Activated naive CD8-positive, alpha-beta T cell treated with anti-CD3 and anti-CD28 coated beads, Interleukin-2, amount 10 ng/mL, durations not matched to agents 7 days and 5 days (primary cell): Measurements from ENCODE around the gene SYNPR. TPM values are rescaled to one million over a fixed set of nuclear protein-coding genes. Genes with fewer than 3 reads are reported as not detected.

Source experiments
- ATAC-seq: fragments of 150-1000 bp; cut with Tn5 transposase; one replicate; pipeline ENCODE4 v1.10.0; 2021; ENCODE audit warnings: low read depth, moderate library complexity
- POLR2A ChIA-PET: fragments of 350-600 bp; sonication (Branson Sonifier 250); formaldehyde crosslinking; loops from one replicate; lab custom pipeline; 2021; ENCODE audit warnings: antibody characterized with exemption; lab: Charles Lee
- DNase-seq: peaks from one replicate; pipeline ENCODE4 v3.0.0; 2021
- H3K27ac Mint-ChIP-seq: one replicate; pipeline ENCODE4 v1.8.0; 2022; ENCODE audit warnings: mild to moderate bottlenecking, mixed read lengths
- H3K27me3 Mint-ChIP-seq: one replicate; pipeline ENCODE4 v1.8.0; 2022; ENCODE audit warnings: mild to moderate bottlenecking, moderate library complexity, mixed read lengths
- H3K36me3 Mint-ChIP-seq: one replicate; pipeline ENCODE4 v1.8.0; 2021; ENCODE audit warnings: mild to moderate bottlenecking, mixed read lengths
- H3K4me1 Mint-ChIP-seq: one replicate; pipeline ENCODE4 v1.8.0; 2021; ENCODE audit warnings: mixed read lengths
- H3K4me3 Mint-ChIP-seq: one replicate; pipeline ENCODE4 v1.8.0; 2022; ENCODE audit warnings: mild to moderate bottlenecking, moderate library complexity, mixed read lengths
- H3K9me3 Mint-ChIP-seq: one replicate; pipeline ENCODE4 v1.8.0; 2021; ENCODE audit warnings: mixed read lengths
- total RNA-seq, 2 experiments: library from RNA; stranded (reverse); gene quantifications; one replicate each; pipeline ENCODE4 v1.2.3, GENCODE V29; 2021

Gene SYNPR
- total RNA-seq, 2 experiments from 2014 or later = not detected

DNA sequence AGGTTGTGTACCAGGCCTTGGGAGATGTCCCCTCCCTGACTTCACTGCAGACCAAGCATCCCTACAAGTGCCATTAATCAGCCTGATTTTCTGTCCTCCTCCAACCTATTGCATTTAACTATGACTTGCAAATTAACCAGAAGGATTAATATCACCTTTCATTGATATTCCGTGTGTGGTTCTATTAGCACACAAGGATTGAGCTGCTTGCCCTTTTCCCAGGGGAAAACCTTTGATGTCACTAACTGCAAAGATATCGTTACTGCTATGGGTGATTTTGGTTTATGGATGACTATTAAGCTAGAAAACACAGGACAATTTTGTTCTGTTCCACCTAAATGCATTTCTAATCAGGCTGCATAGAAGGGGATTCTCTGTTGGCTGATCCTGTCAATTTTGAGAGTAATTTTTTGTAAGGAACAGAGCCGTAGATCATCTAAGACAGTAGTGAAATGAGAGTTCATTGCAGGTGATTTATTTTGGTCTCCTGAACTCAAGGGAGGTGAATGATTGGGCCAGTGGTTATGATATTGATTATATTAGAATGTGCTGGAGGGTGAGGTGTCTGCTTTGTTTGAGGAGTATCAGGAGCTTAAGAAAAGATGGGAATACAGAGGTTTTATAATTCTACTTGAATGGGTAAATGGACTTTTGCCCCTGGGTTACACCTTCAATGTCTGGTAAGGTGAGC lies 196.9 kb downstream of the SYNPR start:
- Mint-ChIP-seq H3K36me3 (no peaks in the 10 kb centered on the region), H3K27me3 (no peaks in the 10 kb centered on the region), H3K27ac (no peak overlapping the region), H3K4me3 (no peak overlapping the region), H3K4me1 (no peaks in the 10 kb centered on the region), H3K9me3 (no peaks in the 10 kb centered on the region)
- POLR2A ChIA-PET = no interaction called here
- DNase-seq (no peak), ATAC-seq (no peak)

DNA sequence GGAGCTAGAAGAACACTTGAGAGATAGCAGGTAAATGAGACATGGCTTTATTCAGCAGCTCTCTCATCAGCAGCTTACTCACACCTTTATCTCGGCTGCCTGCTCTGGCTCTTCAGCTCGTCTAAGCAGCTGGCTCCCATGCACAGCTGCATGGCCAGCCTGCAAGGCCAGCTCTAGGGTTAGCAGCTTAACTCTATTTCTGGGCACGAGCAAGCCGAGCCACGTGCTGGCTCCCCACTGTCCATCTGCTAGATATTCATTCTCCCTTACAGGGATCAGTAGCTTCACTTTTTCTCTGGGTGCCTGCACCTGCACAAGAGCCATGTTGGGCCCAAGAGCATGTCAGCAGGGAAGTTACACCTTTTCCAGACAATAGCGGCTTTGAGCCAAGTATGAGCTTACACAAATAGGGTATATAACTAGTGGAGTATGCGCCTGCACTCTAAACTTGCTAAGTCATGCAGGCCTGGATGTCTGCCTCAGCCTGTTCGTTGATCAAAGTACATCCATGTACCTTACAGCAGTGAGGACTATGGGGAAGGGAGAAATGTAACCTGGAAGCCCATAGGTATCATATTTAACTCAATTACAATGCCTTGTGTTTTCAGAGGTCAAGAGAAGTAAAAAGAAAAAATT lies 199.5 kb downstream of the SYNPR start:
- POLR2A ChIA-PET = no interaction called here
- no peaks in the 10 kb centered on the region for H3K27me3 Mint-ChIP-seq
- no peaks in the 10 kb centered on the region for H3K36me3 Mint-ChIP-seq

DNA sequence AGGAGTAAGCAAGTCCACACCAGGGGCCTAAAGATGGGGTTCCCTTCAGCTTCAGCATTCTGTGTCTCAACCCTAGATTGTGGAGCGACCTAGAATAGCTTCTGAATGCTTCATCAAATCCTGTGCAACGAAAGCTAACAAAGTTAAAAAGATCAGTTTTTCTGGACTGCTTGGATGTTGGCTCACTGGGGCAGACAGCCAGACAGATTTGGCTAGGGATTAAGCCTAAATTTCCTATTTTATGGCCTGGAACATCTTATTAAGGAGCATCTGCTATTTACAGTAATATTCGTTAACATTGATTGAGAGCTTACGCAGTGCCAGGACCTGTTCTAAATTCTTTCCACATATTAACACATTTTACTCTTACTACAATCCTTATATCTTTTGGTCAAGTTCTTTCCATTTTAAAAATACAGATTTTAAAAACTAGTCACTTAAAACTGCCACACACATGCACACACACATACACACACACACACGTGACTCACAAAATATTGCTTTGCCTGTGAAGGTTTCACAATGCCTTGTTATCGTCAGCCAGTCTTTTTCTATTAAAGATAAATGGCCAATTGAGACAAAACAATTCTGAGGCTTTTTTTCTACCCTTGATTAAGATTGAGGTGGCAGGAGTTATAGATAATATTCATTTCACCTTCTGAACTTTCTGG lies 201.0 kb downstream of the SYNPR start:
- no peaks in the 10 kb centered on the region for H3K27me3 Mint-ChIP-seq
- DNase-seq (no peak), ATAC-seq (no peak)
- no peaks in the 10 kb centered on the region for H3K36me3 Mint-ChIP-seq
- POLR2A ChIA-PET = no interaction called here
- no peaks in the 10 kb centered on the region for H3K4me1 Mint-ChIP-seq
- H3K9me3 Mint-ChIP-seq = no peaks in the 10 kb centered on the region
- no peak overlapping the region for H3K4me3 Mint-ChIP-seq
- no peak overlapping the region for H3K27ac Mint-ChIP-seq

More for the DNA sequence above, 199.5 kb downstream of the SYNPR start:
- ATAC-seq = no peak
- H3K9me3 Mint-ChIP-seq = no peaks in the 10 kb centered on the region
- H3K4me1 Mint-ChIP-seq = no peaks in the 10 kb centered on the region
- H3K27ac Mint-ChIP-seq = no peak overlapping the region
- H3K4me3 Mint-ChIP-seq = no peak overlapping the region
- no peak for DNase-seq

DNA sequence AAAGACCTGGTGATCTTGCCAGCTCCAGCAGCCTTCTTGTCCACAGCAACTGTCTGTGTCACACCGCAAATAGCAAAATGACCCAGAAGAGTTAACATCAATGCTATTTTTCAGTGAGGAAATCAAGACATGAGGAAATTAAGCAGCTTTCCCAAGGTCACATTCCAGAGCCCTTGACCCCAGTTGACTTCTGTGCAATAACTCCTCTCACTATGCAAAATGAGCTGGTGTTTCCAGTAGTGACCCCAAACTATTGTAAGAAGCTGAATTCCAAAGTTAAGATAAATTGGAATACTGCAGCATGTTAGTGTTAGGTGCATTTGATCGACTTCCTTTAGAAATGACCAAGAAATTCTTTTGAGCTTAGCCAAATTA lies 201.5 kb downstream of the SYNPR start:
- ATAC-seq = no peak
- H3K27me3 Mint-ChIP-seq = no peaks in the 10 kb centered on the region
- no peaks in the 10 kb centered on the region for H3K4me1 Mint-ChIP-seq
- H3K9me3 Mint-ChIP-seq = no peaks in the 10 kb centered on the region
- POLR2A ChIA-PET = no interaction called here
- no peak overlapping the region for H3K27ac Mint-ChIP-seq
- no peak overlapping the region for H3K4me3 Mint-ChIP-seq
- no peak for DNase-seq
- no peaks in the 10 kb centered on the region for H3K36me3 Mint-ChIP-seq

DNA sequence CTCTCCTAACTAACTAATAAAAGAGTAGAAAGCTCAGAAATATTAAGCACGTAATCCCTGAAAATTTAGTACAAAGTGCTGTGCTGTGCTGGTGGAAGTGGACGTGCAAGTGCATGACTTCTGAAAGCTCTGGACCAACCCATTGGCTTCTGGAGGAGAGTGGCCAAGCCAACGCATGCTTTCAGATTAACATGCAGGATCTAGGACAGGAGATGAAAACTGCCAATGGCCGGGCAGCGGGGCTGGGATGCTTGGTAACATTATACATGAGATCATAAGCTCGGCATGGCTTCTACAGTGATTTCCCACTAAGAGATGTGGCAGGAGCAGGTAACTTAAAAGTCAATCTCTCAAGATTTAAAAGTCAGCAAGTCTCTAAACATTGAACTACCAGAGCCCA lies 203.5 kb downstream of the SYNPR start:
- no peak for ATAC-seq
- Mint-ChIP-seq H3K4me3 (no peak overlapping the region), H3K36me3 (no peaks in the 10 kb centered on the region), H3K27me3 (no peaks in the 10 kb centered on the region), H3K27ac (no peak overlapping the region), H3K4me1 (no peaks in the 10 kb centered on the region), H3K9me3 (no peaks in the 10 kb centered on the region)
- DNase-seq = no peak
- POLR2A ChIA-PET = no interaction called here

DNA sequence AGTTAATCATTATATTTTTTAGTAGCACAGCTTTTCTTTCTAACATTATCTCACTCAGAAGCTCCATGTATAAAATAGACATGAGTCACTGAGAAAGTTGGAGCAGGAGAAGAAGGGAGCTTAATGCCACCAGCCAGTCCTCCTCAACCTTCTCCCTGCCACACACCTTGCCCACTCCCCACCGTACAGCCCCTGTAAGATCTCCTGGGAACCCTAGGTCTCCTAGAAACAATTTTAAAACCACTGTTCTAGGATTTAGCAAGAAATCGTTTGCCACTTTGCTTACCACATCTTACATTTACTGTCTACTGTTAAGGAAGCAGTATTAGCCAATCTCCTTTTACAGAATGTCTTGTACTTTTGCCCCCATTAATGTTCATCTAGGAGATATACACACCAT lies 204.2 kb downstream of the SYNPR start:
- H3K9me3 Mint-ChIP-seq = no peaks in the 10 kb centered on the region
- H3K27me3 Mint-ChIP-seq = no peaks in the 10 kb centered on the region
- ATAC-seq (no peak), DNase-seq (no peak)
- H3K4me1 Mint-ChIP-seq = no peaks in the 10 kb centered on the region
- POLR2A ChIA-PET = no interaction called here
- no peak overlapping the region for H3K4me3 Mint-ChIP-seq
- H3K27ac Mint-ChIP-seq = no peak overlapping the region
- H3K36me3 Mint-ChIP-seq = no peaks in the 10 kb centered on the region

DNA sequence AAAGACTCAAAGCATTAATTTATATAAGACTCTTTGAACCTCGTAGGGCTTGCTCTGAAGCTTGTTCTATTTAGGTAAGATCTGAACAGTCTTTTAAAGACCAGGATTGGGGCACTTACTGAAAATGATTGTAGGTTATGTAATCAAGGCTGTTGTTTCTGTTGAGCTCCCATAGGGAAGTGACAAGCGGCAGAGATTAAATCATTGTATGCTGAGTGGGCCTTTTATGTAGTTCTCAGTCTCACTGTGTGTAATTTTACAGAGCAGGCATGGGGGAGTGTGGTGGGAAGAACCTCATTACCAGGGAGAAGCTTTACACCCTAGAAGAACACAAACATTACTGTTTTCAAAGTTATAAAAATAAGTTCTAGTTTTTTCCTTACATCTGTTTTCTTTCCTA lies 214.4 kb downstream of the SYNPR start:
- H3K36me3 Mint-ChIP-seq = no peaks in the 10 kb centered on the region
- H3K9me3 Mint-ChIP-seq = no peaks in the 10 kb centered on the region
- DNase-seq (no peak), ATAC-seq (no peak)
- POLR2A ChIA-PET = no interaction called here
- no peak overlapping the region for H3K4me3 Mint-ChIP-seq
- H3K27me3 Mint-ChIP-seq = no peaks in the 10 kb centered on the region
- H3K27ac Mint-ChIP-seq = no peak overlapping the region
- no peaks in the 10 kb centered on the region for H3K4me1 Mint-ChIP-seq

DNA sequence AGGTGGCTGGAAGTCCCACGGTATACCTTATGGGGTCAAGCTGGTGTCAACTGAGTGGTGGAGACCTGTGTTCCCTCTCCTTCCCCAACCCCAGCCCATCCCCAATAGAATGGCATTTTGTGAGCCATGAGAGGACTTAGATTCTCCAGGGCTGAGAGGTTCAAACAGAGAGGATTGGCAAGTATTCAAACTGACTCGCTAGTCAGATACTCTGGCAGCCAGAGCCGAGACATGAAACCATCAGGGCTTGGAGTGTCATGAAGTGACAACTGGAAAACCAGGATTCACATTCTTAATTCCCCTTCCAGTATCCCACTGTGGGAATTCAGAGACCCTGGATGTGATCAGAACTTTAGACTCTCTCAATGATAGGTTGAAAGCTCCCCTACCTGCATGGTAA lies 215.0 kb downstream of the SYNPR start:
- Mint-ChIP-seq H3K4me3 (no peak overlapping the region), H3K27me3 (no peaks in the 10 kb centered on the region), H3K9me3 (no peaks in the 10 kb centered on the region), H3K36me3 (no peaks in the 10 kb centered on the region), H3K27ac (no peak overlapping the region), H3K4me1 (no peaks in the 10 kb centered on the region)
- POLR2A ChIA-PET = no interaction called here
- no peak for ATAC-seq
- no peak for DNase-seq

DNA sequence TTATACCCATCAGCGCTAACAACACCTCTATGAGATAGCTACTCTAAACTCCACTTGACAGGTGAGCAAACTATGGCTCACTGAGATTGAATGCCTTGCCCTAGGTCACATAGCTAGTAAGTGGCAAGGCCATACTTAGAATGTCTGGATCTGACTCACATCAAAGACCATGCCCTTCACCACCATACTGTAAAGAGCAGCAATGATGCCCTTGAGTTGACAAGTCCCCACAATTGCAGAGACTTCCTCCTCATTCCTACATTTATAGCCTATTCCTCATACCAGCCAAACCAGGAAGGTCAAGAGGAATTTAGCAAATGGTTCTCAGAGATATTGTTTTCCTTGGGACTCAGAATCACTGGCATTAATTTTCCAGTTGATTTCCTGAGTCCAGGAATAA lies 216.5 kb downstream of the SYNPR start:
- Mint-ChIP-seq H3K27me3 (no peaks in the 10 kb centered on the region), H3K9me3 (no peaks in the 10 kb centered on the region), H3K36me3 (no peaks in the 10 kb centered on the region), H3K27ac (no peak overlapping the region), H3K4me1 (no peaks in the 10 kb centered on the region), H3K4me3 (no peak overlapping the region)
- POLR2A ChIA-PET = no interaction called here
- DNase-seq (no peak), ATAC-seq (no peak)

DNA sequence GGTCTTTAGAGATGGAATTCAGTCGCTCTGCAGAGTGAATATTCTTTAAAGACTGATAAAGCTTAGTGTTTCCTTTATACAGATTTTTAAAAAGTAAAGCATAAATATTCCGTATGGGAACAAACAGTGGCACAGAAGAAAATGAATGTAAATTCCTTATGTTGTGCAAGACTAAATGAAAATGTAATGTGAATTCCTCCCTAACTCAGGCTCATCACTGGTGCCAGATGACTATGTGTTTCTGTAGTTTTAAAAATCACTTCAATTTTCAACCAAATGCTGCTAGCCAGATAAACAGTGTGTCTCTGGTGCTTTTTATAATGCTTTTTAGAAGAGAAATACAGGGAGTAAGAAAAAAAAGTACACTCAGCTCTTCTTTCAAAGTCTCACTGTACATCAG lies 219.5 kb downstream of the SYNPR start:
- Mint-ChIP-seq H3K27me3 (no peaks in the 10 kb centered on the region), H3K4me1 (no peaks in the 10 kb centered on the region), H3K36me3 (no peaks in the 10 kb centered on the region), H3K27ac (no peak overlapping the region), H3K4me3 (no peak overlapping the region), H3K9me3 (no peaks in the 10 kb centered on the region)
- POLR2A ChIA-PET = no interaction called here
- no peak for DNase-seq
- no peak for ATAC-seq

DNA sequence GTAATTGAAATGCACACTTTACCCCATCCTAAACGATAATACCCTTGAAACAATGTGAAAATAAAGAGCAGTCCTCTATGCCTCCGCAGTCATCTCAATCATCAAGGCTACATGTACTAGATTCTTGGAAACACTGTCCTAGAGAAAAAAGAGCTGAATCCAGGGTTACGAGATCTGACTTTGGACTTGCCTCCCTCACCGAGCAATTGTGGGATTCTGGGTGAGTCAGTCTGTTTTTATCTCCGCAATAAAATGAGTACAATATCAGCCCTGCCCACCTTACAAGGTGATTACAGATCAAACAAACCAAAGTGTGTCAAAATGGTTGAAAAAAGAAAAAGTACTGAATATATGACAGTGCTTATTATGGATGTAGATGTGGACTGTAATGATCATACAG lies 222.1 kb downstream of the SYNPR start:
- Mint-ChIP-seq H3K4me3 (no peak overlapping the region), H3K4me1 (no peaks in the 10 kb centered on the region), H3K27me3 (no peaks in the 10 kb centered on the region), H3K36me3 (no peaks in the 10 kb centered on the region), H3K9me3 (no peaks in the 10 kb centered on the region), H3K27ac (no peak overlapping the region)
- POLR2A ChIA-PET = no interaction called here
- ATAC-seq (no peak), DNase-seq (no peak)

DNA sequence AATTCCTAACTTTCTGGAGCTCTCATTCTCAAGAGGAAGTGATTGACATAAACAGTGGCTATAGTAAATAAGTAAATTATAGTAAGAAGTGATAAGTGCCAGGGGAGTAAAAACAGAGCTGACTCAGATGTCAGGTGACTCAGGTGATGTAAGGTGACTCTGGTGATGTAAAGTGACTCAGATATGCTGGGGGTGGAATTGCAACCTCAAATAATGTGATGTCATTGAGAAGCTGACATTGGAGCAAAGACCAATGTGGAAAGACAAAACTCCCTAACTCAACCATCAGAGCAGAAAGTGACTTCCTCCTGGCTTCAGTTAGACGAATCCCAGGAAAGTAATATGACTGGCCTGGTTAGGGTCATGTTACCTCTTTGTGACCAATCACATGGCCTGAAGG lies 230.2 kb downstream of the SYNPR start:
- no peak for ATAC-seq
- no peaks in the 10 kb centered on the region for H3K9me3 Mint-ChIP-seq
- no peaks in the 10 kb centered on the region for H3K27me3 Mint-ChIP-seq
- no peaks in the 10 kb centered on the region for H3K36me3 Mint-ChIP-seq
- POLR2A ChIA-PET = no interaction called here
- DNase-seq = no peak
- no peak overlapping the region for H3K27ac Mint-ChIP-seq
- H3K4me1 Mint-ChIP-seq = no peaks in the 10 kb centered on the region
- H3K4me3 Mint-ChIP-seq = no peak overlapping the region

DNA sequence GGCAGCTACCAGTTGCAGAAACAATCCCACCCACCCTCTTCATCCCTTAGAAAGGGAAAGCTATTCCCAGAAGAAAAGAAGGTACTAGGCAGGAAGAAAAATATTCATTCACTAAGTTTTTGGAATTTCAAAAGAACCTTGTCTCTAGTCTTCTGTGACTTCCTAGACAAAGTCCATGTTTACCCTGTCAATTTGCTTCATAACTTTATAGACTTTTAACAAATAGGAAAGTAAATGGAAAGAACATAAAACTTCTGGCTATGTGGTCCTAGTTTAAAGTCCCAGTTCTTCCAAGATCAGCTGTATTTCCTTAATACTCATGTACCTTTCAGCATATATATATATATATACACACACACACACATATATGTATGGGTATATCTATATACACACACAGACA lies 230.7 kb downstream of the SYNPR start:
- no peaks in the 10 kb centered on the region for H3K4me1 Mint-ChIP-seq
- ATAC-seq (no peak), DNase-seq (no peak)
- no peaks in the 10 kb centered on the region for H3K36me3 Mint-ChIP-seq
- POLR2A ChIA-PET = no interaction called here
- no peak overlapping the region for H3K4me3 Mint-ChIP-seq
- no peaks in the 10 kb centered on the region for H3K9me3 Mint-ChIP-seq
- no peak overlapping the region for H3K27ac Mint-ChIP-seq
- H3K27me3 Mint-ChIP-seq = no peaks in the 10 kb centered on the region

DNA sequence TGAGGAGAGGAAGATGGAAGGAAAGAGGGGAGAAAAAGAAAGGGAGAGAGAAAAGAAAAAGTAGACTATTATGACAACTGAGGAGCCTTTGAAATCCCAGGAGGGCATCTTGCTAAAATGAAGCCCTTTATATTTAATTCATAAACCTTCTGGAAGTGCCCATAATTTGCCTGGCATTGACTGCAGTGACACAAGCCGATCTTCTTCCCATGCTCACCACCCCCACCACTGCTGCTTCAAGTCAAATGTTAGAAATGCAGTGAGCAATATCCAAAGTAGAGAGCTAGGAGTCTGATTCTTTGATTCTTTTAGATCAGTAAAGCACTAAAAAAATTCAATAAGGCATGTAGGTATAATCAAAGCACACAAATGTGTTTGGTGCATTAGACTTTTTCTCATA lies 235.7 kb downstream of the SYNPR start:
- Mint-ChIP-seq H3K36me3 (no peaks in the 10 kb centered on the region), H3K9me3 (no peaks in the 10 kb centered on the region), H3K27me3 (no peaks in the 10 kb centered on the region), H3K4me1 (no peaks in the 10 kb centered on the region), H3K27ac (no peak overlapping the region), H3K4me3 (no peak overlapping the region)
- ATAC-seq (no peak), DNase-seq (no peak)
- POLR2A ChIA-PET = no interaction called here
